SJCRH30 (cell line): ENCODE data around the gene FAM236A. TPM values are rescaled to one million over a fixed set of nuclear protein-coding genes. Genes with fewer than 3 reads are reported as not detected.
"Not testable (repeated sequence)": the region's sequence is repeated elsewhere in the genome, so short reads cannot be mapped to it uniquely, and the experiment has no call there.

Experiments
- DNase-seq, 2 experiments: peaks; one replicate each; pipeline ENCODE4 v3.0.0-alpha.2; 2015 to 2020
- H3K27ac ChIP-seq: fragments of 250-450 bp; sonication (Bioruptor Pico); 2 replicates; pipeline ENCODE4 v1.5.1; 2020; ENCODE audit warnings: mild to moderate bottlenecking, moderate library complexity
- H3K27me3 ChIP-seq: fragments of 250-450 bp; sonication (Bioruptor Pico); 2 replicates; pipeline ENCODE4 v1.5.1; 2020; ENCODE audit warnings: mild to moderate bottlenecking, moderate library complexity
- H3K36me3 ChIP-seq: fragments of 250-450 bp; sonication (Bioruptor Pico); 2 replicates; pipeline ENCODE4 v1.5.1; 2020; ENCODE audit warnings: mild to moderate bottlenecking, moderate library complexity
- H3K4me1 ChIP-seq: fragments of 250-450 bp; sonication (Bioruptor Pico); 2 replicates; pipeline ENCODE4 v1.5.1; 2020; ENCODE audit warnings: mild to moderate bottlenecking, moderate library complexity
- H3K4me3 ChIP-seq: fragments of 250-450 bp; sonication (Bioruptor Pico); 2 replicates; pipeline ENCODE4 v1.5.1; 2020; ENCODE audit warnings: mild to moderate bottlenecking, moderate library complexity
- H3K9me3 ChIP-seq: fragments of 250-450 bp; sonication (Bioruptor Pico); replicated peaks from 2 replicates; pipeline ENCODE4 v1.5.1; 2020; ENCODE audit warnings: mild to moderate bottlenecking, moderate library complexity
- total RNA-seq: library from RNA; depleted of rRNA; stranded (reverse); fragments of >200 nt; shearing (Covaris generic); gene quantifications from 2 replicates; pipeline ENCODE4 v1.2.3, GENCODE V29; 2014; rRNA removed

The FAM236A gene
- total RNA-seq = not detected in 2 replicates

DNA sequence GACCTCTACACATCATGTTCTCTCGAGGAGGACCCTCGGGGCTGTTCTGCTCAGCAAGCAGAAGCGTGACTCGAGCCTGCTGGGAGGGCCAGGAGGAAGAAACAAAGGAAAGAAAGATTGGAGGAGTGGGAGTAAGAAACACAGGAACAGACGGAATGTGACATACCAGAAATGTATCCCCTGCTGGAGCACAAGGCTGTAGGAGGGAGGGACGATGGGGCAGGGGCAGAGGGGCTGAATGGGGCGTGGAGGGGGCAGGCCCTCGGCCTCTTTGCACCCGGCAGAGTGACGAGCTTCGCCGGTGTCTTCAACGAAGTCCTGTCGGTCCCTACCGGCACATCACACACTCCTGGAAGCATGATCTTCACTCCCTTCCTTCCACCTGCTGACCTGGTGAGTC, at the start of gene FAM236A:
Gene FAM236A, plus strand, starts transcription at position 301 of the 400 bp plus-strand sequence. Its CDS starts 57 bp downstream, at position 358.
- not testable (repeated sequence) for DNase-seq, H3K27me3 ChIP-seq, H3K27ac ChIP-seq, H3K4me1 ChIP-seq, H3K36me3 ChIP-seq, H3K4me3 ChIP-seq, H3K9me3 ChIP-seq

DNA sequence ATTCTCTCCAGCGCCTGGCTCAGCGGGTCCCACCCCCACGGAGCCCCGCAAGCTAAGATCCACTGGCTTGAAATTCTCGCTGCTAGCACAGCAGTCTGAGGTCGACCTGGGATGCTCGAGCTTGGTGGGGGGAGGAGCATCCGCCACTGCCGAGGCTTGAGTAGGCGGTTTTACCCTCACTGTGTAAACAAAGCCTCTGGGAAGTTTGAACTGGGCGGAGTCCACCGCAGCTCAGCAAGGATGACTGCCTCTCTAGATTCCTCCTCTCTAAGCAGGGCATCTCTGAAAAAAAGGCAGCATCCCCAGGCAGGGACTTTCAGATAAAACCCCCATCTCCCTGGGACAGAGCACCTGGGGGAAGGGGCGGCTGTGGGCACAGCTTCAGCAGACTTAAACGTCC, 48.3 kb upstream of the FAM236A start:
- H3K4me3 ChIP-seq, H3K27ac ChIP-seq, H3K4me1 ChIP-seq, H3K36me3 ChIP-seq, DNase-seq, H3K27me3 ChIP-seq, H3K9me3 ChIP-seq: not testable (repeated sequence)

DNA sequence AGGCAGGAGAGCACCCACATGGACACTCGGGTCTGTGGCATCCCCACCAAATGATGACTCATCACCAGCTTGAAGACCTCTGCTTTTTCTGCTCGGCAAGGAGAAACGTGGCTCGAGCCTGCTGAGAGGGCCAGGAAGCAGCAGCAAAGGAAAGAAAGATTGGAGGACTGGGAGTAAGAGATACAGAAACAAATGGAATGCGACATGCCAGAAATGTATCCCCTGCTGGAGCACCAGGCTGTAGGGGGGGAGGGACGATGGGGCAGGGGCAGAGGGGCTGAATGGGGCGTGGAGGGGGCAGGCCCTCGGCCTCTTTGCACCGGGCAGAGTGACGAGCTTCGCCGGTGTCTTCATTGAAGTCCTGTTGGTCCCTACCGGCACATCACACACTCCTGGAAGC, 25.7 kb upstream of the FAM236A start, which contains the start of gene FAM236C:
Gene FAM236C, plus strand, starts transcription at position 301 of the 400 bp plus-strand sequence. CDS start 100 bp downstream, outside the sequence.
- H3K4me3 ChIP-seq, H3K27me3 ChIP-seq, H3K27ac ChIP-seq, H3K9me3 ChIP-seq, H3K36me3 ChIP-seq, H3K4me1 ChIP-seq, DNase-seq: not testable (repeated sequence)

DNA sequence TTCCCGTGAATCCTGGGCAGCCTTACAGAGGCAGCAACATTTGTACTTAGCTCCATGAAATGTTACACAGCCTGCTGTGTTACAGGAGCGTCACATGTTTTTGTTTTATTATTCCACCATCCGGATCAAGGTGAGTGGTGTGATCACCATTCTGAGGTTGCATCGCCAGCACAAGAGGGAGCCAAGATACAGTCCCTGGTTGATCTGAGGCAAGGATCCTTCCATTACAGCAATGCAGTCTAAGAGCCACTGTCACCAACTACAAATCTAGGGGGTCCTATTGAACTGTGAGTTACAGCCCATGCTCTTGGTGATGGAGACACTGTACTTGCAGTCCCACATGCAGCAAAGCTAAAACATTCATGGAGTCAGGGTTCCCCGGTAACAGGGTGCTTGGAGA, 21.9 kb upstream of the FAM236A start:
- not testable (repeated sequence) for H3K36me3 ChIP-seq, H3K4me3 ChIP-seq, H3K9me3 ChIP-seq, H3K4me1 ChIP-seq, DNase-seq, H3K27ac ChIP-seq, H3K27me3 ChIP-seq

DNA sequence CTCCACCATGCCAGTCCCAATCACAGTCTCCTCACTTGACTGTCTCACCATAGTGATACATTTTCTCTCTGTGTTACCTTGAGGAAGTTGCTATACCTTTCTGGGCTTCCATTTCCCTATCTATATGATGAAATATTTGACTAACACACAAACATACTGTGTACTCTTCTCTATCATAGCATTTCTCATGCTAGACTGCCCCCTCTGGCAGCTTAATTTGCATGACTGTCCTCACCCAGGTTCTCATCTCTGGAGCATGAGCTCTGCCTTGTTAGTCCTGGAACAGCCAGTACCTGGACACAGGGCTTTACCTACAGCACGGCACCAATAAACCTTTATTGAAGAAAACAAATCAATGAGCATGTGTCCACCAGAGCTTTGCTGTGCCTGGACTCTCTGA, 5.7 kb upstream of the FAM236A start:
- H3K27me3 ChIP-seq, DNase-seq, H3K4me3 ChIP-seq, H3K4me1 ChIP-seq, H3K9me3 ChIP-seq, H3K27ac ChIP-seq, H3K36me3 ChIP-seq: not testable (repeated sequence)

DNA sequence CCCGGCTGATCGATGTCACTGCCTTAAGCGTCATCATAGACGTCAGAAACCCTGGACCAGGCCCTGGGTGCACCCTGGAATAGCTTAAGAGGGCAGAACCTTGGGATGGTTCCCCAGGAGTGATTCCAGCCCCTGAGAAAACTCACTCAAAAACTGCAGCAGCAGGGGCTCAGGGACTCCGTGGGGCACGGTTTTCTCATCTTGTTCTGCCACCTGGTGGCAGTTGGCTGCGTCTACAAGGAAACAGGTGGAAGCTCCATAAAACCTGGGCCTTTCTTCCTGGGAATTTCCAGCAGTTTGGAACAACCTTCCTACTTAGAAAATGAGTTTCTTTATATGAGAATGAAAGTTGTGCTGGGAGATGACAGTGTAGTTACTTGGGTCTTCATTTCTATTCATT, 1.6 kb upstream of the FAM236A start:
- H3K27ac ChIP-seq, H3K9me3 ChIP-seq, H3K27me3 ChIP-seq, H3K4me1 ChIP-seq, H3K4me3 ChIP-seq, H3K36me3 ChIP-seq, DNase-seq: not testable (repeated sequence)

DNA sequence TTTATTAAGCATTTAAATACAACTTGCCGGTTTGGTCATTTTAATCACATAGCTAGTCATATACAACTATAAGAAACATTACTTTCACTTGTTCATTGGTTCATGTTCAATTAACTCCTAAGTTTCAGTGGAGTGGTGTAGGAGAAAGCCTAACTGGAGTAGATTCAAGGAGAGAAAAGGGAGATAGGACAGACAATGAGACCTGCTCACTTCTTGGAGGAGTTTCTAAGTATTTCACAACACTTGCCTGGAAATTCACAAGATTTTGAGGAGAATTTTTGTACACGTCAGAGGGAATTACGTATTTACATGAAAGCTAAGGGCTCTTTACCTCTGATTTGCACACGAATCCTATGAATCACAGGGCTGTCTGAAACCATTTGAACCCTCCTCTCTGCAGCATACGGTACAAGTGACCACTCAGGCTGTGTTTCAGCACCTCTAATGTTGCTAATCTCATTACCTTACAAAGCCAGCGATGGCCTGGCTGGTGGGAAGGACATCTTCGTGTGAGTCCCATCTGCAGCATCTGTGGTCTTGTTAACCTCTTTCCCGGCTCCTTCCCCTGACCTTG, 1.0 kb upstream of the FAM236A start:
- not testable (repeated sequence) for H3K9me3 ChIP-seq, H3K4me3 ChIP-seq, DNase-seq, H3K36me3 ChIP-seq, H3K27ac ChIP-seq, H3K27me3 ChIP-seq, H3K4me1 ChIP-seq

DNA sequence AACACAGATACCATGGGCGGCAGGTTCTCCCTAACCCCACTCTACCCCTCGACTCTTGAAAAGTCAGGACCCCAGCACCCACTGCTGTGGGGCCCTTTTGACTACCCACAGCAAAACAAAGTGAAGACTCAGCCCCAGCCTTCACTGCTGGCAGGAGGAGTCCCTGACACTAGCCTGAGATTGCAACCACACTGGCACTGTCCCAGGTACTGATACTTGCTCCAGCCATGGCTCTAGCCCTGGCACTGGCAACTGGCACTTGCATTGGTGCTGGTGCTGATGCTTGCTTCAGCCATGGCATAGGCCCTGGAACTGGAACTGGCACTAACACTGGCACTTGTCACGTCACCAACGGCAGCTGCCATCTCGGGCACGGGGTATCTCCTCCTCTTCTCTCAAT, 4.3 kb downstream of the FAM236A start:
- not testable (repeated sequence) for DNase-seq, H3K36me3 ChIP-seq, H3K4me3 ChIP-seq, H3K27me3 ChIP-seq, H3K9me3 ChIP-seq, H3K4me1 ChIP-seq, H3K27ac ChIP-seq

DNA sequence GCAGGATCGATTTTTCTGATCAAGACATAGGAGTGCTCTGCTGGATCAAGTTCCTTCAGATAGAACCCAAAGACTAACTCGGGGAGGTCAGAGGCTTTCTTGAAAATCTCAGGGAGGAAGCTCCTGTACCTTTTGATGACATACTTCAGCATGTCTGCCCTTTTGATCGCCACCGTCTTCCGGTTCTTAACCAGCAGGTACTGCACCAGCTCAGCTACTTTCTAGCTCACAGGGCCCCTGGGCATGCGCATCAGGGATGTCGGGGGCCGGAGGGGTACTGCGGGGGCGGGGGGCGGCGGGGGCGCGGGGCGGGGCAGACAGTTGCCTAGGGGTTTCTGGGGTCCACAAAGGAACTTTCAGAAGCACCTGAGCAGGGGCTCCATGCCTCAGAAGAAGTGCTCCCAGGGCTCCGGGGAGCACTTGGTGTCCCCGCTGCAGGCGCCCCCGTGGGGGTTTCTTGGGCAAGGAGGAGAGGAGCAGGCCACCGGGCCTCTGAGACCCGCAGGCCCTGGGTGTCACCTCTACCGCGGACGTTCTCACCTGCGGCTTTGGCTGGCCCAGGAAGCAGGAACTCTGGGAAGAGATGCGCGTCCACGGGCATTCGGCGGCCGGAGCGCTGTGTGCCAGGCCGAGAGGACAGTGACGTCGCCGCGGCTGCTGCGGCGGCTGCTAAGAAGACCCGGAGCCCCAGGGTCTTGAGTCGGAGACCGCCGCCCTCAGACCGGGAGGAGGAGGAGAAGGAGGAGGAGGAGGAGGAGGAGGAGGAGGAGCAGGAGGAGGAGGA, 5.2 kb downstream of the FAM236A start:
- H3K27ac ChIP-seq, H3K36me3 ChIP-seq, H3K4me3 ChIP-seq, H3K27me3 ChIP-seq, H3K9me3 ChIP-seq, DNase-seq, H3K4me1 ChIP-seq: not testable (repeated sequence)

DNA sequence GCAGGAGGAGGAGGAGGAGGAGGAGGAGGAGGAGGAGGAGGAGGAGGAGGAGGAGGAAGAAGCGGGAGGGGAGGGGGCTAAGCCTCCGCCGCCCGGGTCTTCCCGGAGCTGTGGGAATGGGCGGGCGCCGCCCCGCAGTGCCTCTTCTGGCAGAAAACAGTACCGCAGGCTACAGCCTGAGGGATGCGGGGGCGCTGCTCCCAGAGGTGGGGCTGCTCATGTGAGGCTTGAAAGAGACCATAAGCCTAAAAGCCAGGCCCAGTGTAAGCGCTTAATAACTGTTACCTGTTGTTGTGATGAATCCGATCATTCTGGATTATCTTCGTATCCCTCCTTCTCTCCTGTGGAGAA, 5.8 kb downstream of the FAM236A start, which contains the start of gene DMRTC1:
Gene DMRTC1, minus strand, starts transcription at position 19 of the 351 bp plus-strand sequence. CDS start 68,143 bp downstream, outside the sequence.
- not testable (repeated sequence) for H3K36me3 ChIP-seq, DNase-seq, H3K4me1 ChIP-seq, H3K9me3 ChIP-seq, H3K4me3 ChIP-seq, H3K27me3 ChIP-seq, H3K27ac ChIP-seq

DNA sequence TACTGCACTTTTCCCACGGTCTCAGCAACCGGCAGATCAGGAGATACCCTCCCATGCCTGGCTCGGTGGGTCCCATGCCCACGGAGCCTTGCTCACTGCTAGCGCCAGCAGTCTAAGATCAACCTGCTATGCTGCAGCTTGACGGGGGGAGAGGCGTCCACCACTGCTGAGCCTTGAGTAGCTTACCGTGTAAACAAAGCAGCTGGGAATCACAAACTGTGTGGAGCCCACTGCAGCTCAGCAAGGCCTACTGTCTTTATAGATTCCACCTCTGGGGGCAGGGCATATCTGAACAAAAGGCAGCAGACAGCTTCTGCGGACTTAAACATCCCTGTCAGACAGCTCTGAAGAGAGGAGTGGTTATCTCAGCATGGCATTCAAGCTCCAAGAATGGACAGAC, 22.0 kb downstream of the FAM236A start:
- H3K27ac ChIP-seq, DNase-seq, H3K4me1 ChIP-seq, H3K9me3 ChIP-seq, H3K27me3 ChIP-seq, H3K4me3 ChIP-seq, H3K36me3 ChIP-seq: not testable (repeated sequence)

DNA sequence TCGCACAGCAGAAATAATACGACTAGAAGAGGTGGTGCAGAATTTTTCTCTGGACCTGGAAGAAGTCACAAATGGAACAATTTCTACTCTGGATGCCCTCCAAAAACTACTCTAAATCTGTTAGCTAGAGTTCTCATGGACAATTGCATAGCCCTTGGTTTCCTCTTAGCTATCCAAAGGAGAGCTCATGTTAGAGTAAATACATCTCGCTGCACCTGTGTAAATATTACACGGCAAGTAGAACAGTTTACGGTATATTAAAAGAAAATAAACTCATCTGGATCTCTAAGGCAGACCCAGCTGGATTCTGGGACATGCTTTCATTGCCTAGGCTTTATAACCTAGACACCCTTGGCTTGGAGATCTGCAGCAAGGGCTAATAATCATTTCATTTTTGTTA, 33.9 kb downstream of the FAM236A start:
- not testable (repeated sequence) for H3K4me1 ChIP-seq, H3K4me3 ChIP-seq, H3K27me3 ChIP-seq, H3K9me3 ChIP-seq, DNase-seq, H3K27ac ChIP-seq, H3K36me3 ChIP-seq

DNA sequence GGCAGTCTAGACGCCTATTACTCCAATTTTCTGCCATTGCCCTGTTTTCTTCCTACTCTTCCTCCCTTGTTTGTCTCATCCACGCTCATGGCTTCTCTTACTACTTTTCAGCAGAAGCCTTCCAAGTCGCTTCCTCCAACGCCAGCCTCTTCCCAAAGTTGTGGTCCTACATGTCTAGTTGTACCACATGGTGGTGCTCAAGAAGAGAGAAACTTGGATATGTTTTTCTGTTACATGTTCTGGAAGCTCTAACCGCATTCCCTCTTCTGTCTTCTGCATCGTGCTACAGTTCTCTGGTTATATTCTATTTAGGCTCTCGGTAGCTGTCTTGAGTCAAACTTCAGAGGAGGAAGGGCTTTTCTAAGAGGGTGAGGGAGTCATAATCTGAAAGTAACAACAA, 36.9 kb downstream of the FAM236A start:
- not testable (repeated sequence) for H3K36me3 ChIP-seq, H3K27ac ChIP-seq, DNase-seq, H3K4me1 ChIP-seq, H3K4me3 ChIP-seq, H3K9me3 ChIP-seq, H3K27me3 ChIP-seq

DNA sequence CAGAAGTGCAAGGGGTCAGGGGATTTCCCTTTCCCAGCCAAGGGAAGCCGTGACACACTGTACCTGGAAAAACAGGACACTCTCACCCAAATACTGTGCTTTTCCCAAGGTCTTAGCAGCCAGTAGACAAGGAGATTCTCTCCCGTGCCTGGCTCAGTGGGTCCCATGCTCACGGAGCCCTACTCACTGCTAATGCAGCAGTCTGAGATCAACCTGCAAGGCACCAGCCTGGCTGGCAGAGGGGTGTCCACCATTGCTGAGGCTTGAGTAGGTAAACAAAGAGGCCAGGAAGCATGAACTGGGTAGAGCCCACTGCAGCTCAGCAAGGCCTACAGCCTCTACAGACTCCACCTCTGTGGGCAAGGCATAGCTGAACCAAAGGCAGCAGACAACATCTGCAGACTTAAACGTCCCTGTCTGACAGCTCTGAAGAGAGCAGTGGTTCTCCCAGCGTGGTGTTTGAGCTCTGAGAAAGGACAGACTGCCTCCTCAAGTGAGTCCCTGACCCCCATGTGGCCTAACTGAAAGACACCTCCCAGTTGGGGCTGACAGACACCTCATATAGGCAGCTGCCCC, 43.0 kb downstream of the FAM236A start:
- H3K36me3 ChIP-seq, H3K27ac ChIP-seq, H3K9me3 ChIP-seq, DNase-seq, H3K4me1 ChIP-seq, H3K4me3 ChIP-seq, H3K27me3 ChIP-seq: not testable (repeated sequence)
